Endothelial cell of umbilical vein (primary cell): ENCODE measurements around the gene DIAPH2. TPM values are rescaled to one million over a fixed set of nuclear protein-coding genes. Genes with fewer than 3 reads are reported as not detected.

Experiments used
- BruUV-seq: library from RNA; stranded (reverse); fragments of 400-500 nt; replicated peaks from 2 replicates; lab custom pipeline; 2021; lab: Mats Ljungman, UMichigan
- CTCF ChIA-PET: fragments of 300-600, 350-600 bp; sonication (Branson Sonifier 250); formaldehyde crosslinking; loops from one replicate; lab custom pipeline; 2021; ENCODE audit warnings: antibody characterized with exemption, inconsistent platforms; lab: Charles Lee
- POLR2A ChIA-PET: fragments of 300-600, 350-600 bp; sonication (Branson Sonifier 250); formaldehyde crosslinking; loops from one replicate; lab custom pipeline; 2021; ENCODE audit warnings: antibody characterized with exemption, inconsistent platforms; lab: Charles Lee
- DNase-seq: peaks from one replicate; pipeline ENCODE4 v3.0.0-alpha.2; 2011; ENCODE audit warnings: low read depth, low spot score
- FAIRE-seq: peaks from 2 replicates; lab custom pipeline; 2011; peaks lifted over from hg19 to GRCh38; lab: Jason Lieb, UNC
- H2AFZ ChIP-seq: 2 replicates; pipeline ENCODE4 v1.6.0; 2012; ENCODE audit warnings: low read depth, low read length, control low read depth, inconsistent platforms
- H3K27ac ChIP-seq: 2 replicates; pipeline ENCODE4 v1.5.1; 2011; ENCODE audit warnings: low read depth, mild to moderate bottlenecking, control low read depth, low read length, moderate library complexity; ENCODE audit not compliant: insufficient read depth
- H3K27me3 ChIP-seq, 2 experiments: 2 replicates each; pipeline versions ENCODE4 v1.6.0 to v1.6.1; 2011; ENCODE audit warnings: low read length in 2 of 2, mixed read lengths in 1 of 2; ENCODE audit not compliant: control insufficient read depth in 2 of 2, insufficient read depth in 2 of 2
- H3K36me3 ChIP-seq, 2 experiments: 2 replicates in 1 of 2; 3 replicates in 1 of 2; pipeline ENCODE4 v1.5.1; 2011; ENCODE audit warnings: low read length in 2 of 2, mild to moderate bottlenecking in 1 of 2, moderate library complexity in 1 of 2; ENCODE audit not compliant: control insufficient read depth in 2 of 2, insufficient read depth in 2 of 2; ENCODE audit errors: extremely low read depth in 1 of 2
- H3K4me1 ChIP-seq: 3 replicates; pipeline ENCODE4 v1.5.1; 2011; ENCODE audit warnings: mild to moderate bottlenecking, low read length; ENCODE audit not compliant: control insufficient read depth, insufficient read depth; ENCODE audit errors: extremely low read depth
- H3K4me2 ChIP-seq: 2 replicates; pipeline ENCODE4 v1.6.1; 2011; ENCODE audit warnings: low read length, control low read depth, mixed read lengths; ENCODE audit not compliant: insufficient read depth
- H3K4me3 ChIP-seq, 3 experiments: fragments of 200-600 bp in 1 of 3; sonication (generic), shearing (Covaris generic) in 1 of 3; replicated peaks in 1 of 3; 2 replicates each; pipeline ENCODE4 v1.5.1; 2011 to 2016; ENCODE audit warnings: control low read depth in 3 of 3, low read length in 3 of 3, mild to moderate bottlenecking in 2 of 3, inconsistent platforms in 1 of 3, low read depth in 1 of 3, moderate library complexity in 1 of 3; ENCODE audit not compliant: insufficient read depth in 1 of 3
- H3K79me2 ChIP-seq: 2 replicates; pipeline ENCODE4 v1.6.0; 2012; ENCODE audit warnings: low read length, inconsistent platforms; ENCODE audit not compliant: control insufficient read depth, insufficient read depth
- H3K9ac ChIP-seq: replicated peaks from 2 replicates; pipeline ENCODE3; 2011; ENCODE audit warnings: low read length, control low read depth; ENCODE audit not compliant: insufficient read depth; ENCODE audit errors: extremely low read depth
- H3K9me1 ChIP-seq: replicated peaks from 3 replicates; pipeline ENCODE4 v1.6.0; 2011; ENCODE audit warnings: mild to moderate bottlenecking, low read length; ENCODE audit not compliant: control insufficient read depth, insufficient read depth; ENCODE audit errors: extremely low read depth
- H3K9me3 ChIP-seq: replicated peaks from 2 replicates; pipeline ENCODE4 v1.5.1; 2012; ENCODE audit warnings: low read length, inconsistent platforms; ENCODE audit not compliant: control insufficient read depth, insufficient read depth
- H4K20me1 ChIP-seq: replicated peaks from 2 replicates; pipeline ENCODE3; 2011; ENCODE audit warnings: mild to moderate bottlenecking, low read length; ENCODE audit not compliant: control insufficient read depth, insufficient read depth; ENCODE audit errors: extremely low read depth
- CTCF ChIP-seq, 2 donors: IDR thresholded peaks; 1 replicate in 1 of 2; 2 replicates in 1 of 2; pipeline ENCODE4 v1.5.1; 2011; ENCODE audit warnings: low read length in 2 of 2, mild to moderate bottlenecking in 2 of 2, moderate library complexity in 2 of 2, control low read depth in 1 of 2, inconsistent platforms in 1 of 2, low read depth in 1 of 2; ENCODE audit not compliant: insufficient read depth in 1 of 2; ENCODE audit errors: extremely low read depth in 1 of 2
- MAX ChIP-seq: IDR thresholded peaks from 2 replicates; pipeline ENCODE4 v1.6.1; 2011; ENCODE audit not compliant: insufficient read depth, insufficient read length
- MYC ChIP-seq: IDR thresholded peaks from one replicate; pipeline ENCODE4 v1.6.1; 2011; ENCODE audit warnings: mild to moderate bottlenecking, low read depth, low read length
- POLR2AphosphoS5 ChIP-seq: IDR thresholded peaks from 2 replicates; pipeline ENCODE4 v1.6.1; 2012; ENCODE audit warnings: low read depth, mild to moderate bottlenecking, control low read depth, low read length, moderate library complexity; ENCODE audit not compliant: insufficient read depth
- dilution Hi-C: fragments of 300-500 bp; cut with MboI; formaldehyde crosslinking; loops from one replicate; pipeline ENCODE4 v1.15.0; 2019; ENCODE audit warnings: low sequenced_read_pairs; ENCODE audit not compliant: extremely low pct_ligation_motif_present
- intact Hi-C: fragments of 100-400 bp; cut with micrococcal nuclease; formaldehyde crosslinking; loops from one replicate; pipeline ENCODE4 v1.10.0; 2022
- polyA plus RNA-seq, 4 experiments: library from polyadenylated mRNA; depleted of rRNA in 3 of 4; stranded (reverse) in 3 of 4; unstranded in 1 of 4; fragments of >200 nt; gene quantifications; 2 replicates each; pipeline versions ENCODE4 v1.2.1 to v1.2.3, GENCODE V29; 2011 to 2012; ENCODE audit warnings: missing spikeins in 1 of 4
- total RNA-seq: library from RNA; stranded (reverse); gene quantifications from 2 replicates; pipeline ENCODE4 v1.2.3, GENCODE V29; 2021

The DIAPH2 gene
- total and polyA plus RNA-seq, 2 donors (not counting 3 experiments of a cell fraction or from before 2014, with no cell fraction given), result 3.0 to 30.0 TPM

GRCh38 chrX:97266406-97267121, 581.9 kb downstream of the DIAPH2 start:
- no peaks in the 10 kb centered on the region for H3K79me2 ChIP-seq
- ChIA-PET CTCF (no interaction called here), POLR2A (no interaction called here)
- H3K27ac ChIP-seq, result no peak overlapping the region
- no peaks in the 10 kb centered on the region for H3K9me1 ChIP-seq
- H3K9me3 ChIP-seq, result no peaks in the 10 kb centered on the region
- H3K27me3 ChIP-seq, result no peaks in the 10 kb centered on the region
- DNase-seq (no peak), FAIRE-seq (no peak)
- BruUV-seq, result no TSS peak
- TF ChIP-seq MAX (no peak), POLR2AphosphoS5 (no peak), MYC (no peak), CTCF (IDR thresholded peaks at IDR 0.05; ENCODE audit: extremely low read depth in 1 of 2, insufficient read depth in 1 of 2, low read depth in 1 of 2, low read length in 2 of 2) (no peak)
- H3K4me2 ChIP-seq, result no peak overlapping the region
- H4K20me1 ChIP-seq, result no peaks in the 10 kb centered on the region
- H2AFZ ChIP-seq, result no peak overlapping the region
- peaks cover 10% of the 10 kb centered on the region for H3K4me1 ChIP-seq
- H3K9ac ChIP-seq, result no peak overlapping the region
- intact Hi-C loops, result no loop called here
- dilution Hi-C loops, result no loop called here
- H3K36me3 ChIP-seq, result no peaks in the 10 kb centered on the region
- no peak overlapping the region for H3K4me3 ChIP-seq
